ENCODE results near the gene PRR15L.

The PRR15L gene

DNA sequence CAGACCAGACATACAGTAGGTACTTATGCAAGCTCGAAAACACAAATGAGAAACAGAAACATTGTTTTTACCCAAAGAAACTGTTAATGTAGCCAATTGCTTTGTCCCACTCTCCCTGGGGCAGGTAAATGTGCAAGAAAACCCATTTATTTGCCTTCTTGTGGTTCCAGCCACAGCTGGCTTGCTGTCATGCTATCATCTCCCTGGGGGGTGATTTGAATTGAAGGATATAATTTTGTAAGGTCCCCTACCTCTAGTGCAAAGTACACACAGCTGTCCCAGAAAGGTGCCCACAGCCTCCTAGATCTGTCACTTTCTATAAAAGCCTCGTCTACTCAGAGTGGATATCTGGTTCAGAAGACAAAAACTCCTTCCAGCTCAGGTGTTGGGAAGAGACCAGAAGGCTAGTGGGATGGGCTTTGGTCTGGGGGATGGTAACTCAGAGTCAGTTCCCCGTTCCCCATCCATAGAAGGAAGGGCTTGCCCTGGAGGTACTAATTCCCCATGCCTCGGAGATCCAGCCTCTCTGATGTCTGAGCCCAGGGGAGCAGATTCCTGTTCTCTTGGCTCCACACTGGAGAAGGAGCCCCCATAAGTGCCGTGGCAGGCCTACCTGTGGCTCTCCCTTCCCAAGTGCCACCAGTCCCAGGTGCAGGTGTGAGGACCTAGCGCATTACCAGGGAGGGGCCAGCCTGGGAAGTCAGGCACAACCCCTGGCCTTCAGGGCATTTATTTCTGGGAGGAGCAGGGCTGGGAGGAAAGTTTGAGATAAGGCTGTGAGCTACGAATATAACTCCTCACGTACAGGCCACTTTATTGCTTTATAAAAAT, 2.4 kb upstream of the PRR15L start:
- DNase-seq (ENCODE audit: low spot score), result no peak

DNA sequence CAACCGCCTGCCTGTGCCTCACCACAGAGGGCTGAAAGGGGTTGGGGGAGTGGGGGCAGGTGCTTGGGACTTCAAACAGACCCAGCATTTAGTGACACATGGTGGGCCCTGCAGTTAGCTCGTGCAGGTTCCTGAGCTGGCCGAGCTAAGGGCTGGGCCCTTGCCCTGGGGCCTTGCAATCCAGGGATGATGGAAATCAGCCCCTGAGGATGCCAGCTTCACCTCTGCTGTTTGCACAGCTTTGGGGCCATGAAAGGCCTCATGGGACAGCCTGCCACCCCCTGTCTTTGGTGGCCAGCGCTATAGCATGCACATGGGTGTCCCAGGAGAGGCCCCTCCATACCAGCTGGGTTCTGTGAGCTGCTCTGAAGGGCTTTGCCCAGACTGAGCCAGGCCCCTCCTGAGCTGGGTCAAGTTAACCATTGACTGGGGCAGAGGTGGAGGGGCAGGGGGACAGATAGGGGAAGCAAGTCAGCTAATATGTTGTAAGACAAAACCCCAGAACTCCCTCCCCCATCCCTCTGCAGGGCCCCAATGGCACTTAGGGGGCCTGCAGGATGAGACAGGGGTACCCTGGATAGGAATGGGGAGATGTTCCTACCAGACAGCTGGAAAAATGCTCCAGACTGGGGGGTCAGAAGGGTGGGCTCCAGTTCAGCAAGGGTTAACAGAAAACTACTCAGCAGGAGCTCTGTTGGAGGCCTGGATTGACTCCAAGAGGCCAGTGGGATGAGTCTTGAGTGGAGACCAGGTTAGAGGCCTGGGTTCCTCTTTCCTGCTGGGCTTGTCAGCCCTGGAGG, 692 bp downstream of the PRR15L start:
- DNase-seq (ENCODE audit: low spot score), result no peak

DNA sequence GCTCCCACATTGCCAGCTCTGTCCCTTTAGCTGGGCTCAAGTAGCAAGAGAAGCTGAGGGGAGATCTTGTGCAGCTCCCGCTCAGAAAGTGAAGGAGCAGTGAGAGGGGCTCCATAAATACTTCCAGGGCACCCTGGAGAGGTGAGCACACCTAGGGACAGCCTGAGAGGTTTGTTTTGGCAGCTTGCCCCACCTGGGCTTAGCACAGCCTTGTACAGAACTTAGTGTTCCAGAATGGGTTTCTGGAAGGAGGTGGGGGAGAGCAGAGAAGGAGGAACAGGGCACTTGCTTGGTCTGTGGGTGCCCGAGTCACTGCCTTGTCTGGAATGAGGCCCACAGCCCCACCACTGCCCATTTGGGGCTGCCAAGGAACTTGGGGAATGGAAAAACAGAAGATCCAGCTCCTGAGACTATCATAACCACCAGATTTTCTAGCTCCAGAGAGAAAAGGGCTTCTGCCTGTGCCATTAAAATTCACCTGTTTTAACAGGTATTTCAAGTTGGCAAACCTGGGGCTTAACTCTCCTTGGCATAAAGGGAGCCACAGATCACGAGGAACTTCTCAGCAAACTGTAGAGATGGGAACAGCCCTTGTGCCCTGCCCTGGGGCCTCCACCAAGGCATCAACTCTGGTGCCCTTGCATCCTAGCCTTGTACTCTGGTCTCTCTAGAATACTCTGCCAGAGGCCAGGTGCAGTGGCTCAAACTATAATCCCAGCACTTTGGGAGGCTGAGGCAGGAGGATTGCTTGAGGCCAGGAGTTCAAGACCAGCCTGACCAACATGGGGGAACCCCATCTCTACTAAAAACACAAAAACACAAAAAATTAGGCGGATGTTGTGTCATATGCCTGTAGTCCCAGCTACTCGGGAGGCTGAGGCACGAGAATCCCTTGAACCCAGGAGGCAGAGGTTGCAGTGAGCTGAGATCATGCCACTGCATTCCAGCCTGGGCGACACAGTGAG, 1.9 kb downstream of the PRR15L start:
- DNase-seq (ENCODE audit: low spot score), result no peak

DNA sequence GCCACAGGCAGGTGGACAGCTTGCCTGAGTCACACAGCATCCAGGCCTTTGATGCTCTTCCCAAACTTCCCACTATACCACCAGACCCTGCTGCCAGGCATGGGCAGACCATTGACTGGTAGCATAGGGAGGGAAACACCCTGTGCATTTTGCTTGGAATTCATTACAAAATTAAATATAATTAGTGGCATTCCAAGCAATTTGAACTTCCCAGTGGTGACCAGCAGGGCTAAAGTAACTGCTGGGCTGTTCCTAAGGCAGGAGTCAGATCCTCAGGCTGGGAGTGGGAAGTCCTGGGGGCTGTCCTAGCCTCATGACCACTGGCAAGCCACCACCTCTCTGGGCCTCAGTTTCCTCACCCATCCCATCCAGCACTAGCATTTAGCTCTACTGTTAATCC, 3.8 kb downstream of the PRR15L start:
- no peak for DNase-seq (ENCODE audit: low spot score)

DNA sequence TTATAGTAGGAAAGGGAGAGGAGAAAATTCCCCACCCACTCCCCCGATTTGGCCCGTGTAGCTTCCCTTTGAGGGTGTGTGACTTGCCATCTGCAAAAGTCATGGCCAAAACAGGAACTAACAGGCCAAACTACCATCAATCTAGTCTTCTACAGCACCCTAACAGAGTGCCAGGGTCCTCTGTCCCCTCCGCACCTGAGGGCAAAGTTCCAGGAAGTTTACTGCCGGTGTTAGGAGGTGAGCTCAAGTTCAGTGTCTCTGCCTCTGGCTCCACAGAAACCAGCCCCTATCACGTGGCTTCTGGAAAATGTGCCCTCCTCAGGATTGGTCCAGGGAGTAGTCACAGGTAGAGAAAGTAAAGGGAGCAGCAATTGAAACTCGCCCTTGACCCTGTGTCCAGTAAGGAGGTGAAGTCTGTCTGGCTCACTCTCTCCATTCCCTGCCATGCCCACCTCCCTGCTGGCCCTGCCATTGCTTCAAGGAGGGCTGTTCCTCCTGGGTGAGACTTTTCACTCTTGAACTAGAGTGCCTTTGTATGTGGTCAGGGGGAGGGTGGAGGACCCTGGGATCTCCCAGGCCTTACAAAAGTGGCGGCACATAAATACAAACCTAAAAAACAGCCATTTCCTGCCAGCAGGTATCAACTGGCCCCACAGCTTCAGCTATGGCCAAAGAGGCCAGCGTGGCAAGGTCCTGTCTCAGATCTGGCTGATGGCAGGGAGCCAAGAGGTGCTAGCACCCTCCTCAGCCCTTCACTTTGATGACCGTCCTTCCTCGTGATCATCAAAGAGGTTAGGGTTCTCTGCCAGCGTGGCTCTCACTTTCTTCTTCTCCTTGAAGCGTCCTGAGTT, 5.3 kb downstream of the PRR15L start:
- no peak for DNase-seq (ENCODE audit: low spot score)

DNA sequence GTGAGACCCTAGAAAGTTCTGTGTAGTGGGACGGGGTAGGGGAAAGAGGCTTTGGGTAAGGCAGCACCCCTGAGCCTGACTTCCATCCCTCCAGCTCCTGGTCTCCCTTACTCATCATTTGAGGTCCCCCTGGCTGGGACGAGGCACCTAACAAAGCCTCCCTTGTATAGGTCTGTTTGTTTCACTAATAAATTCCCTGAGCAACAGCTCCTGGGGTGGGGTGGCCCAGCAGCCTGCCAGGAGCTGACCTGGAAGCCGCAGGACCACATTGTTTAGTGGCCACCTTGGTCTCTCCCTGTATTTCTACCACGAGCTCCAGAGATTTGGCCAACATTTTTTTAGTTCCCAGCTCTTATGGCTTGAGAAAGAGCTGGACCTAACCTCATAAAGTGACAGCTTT, 7.2 kb downstream of the PRR15L start:
- no peak for DNase-seq (ENCODE audit: low spot score)

DNA sequence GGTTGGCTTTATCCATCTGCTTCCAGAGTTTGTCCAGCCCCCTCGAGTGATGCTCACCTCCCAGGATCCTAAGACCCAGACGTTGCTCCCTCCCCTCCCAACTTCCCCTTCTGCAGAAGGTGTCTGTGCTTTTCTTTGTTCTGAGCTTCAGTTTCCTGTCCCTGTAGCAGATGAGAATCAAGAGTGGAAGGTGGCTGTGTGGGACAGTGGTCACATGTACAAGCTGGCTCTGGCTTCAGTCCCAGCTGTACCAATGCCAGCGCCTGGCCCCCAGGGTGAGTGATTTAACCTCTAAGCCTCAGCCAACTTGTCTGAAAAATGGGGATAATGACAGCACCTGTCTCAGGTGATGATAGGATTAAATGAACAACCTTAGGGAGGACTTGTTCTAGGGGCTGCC, 7.7 kb downstream of the PRR15L start:
- DNase-seq (ENCODE audit: low spot score), result no peak

DNA sequence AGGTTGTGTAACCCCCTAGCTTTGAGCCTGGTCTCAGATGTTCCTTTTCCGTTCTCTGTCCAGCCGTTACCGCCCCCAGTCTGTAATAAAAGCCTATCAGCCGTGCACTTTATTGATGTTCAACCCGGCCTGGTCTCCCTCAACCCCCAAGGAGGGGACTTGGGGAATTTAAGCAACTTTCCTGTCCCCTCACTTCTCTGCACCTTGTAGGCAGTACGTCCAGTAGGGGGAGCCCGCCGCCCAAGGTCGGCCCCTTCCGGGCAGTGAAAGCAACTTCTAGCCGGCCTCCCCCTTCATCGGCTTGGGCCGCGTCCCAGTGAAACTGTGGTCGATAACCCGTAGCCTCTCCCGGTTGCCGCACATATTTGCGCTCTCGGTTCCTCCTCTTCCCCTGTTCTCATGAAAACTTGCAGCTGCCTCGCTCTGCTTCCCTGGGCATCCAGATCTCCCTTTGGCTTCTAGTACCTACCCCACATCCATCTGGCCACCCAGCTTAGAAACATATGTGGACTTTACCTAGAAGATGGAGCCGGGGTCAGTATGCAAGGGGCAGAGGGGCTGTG, 8.4 kb downstream of the PRR15L start:
- DNase-seq (ENCODE audit: low spot score), result peak; percentile 82

DNA sequence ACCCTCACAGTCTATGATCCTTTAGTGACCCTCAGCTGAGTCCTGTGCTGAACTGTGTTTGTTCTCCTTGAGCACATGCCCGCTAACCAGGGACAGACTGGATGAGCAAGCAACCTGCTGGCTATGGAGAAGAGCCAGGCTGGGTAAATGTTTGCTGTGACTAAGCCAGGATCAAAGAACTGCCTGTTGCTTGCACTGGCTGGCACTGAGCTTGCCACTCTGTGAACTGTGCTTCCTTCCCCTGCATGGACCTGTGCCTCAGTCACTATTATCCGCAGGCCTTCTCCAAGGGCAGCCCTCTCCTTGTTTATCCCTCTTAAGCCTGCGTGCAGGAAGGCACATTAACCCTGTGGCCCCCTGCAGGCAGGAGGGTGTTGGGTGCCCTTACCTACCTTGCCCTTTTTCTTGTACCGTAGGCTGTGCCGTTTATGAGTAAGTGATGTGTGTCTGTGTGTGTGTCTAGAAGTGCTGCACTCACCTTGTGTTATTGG, 8.9 kb downstream of the PRR15L start:
- DNase-seq (ENCODE audit: low spot score), result no peak

DNA sequence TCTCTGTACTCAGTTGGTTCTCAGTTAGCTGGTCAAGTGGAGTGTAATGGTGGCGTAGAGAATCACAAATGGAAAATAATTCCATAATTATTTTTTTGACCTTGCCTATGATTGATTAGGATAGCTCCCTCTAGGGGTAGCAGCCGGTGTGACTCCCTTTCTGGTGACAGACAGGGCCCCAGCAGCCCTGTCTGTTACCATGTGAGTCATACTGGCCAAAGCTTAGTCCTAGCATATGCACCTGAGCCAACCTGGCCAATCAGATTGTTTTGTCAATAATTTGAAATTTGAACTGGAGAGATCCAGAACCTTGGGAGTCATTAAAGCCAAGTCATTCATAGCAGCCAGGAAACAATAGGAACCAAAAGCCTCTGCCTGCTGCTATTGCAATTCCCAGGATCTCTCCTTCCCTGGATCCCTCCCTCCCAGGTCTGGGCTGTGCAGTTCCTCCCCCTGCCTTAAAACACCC, 10.7 kb downstream of the PRR15L start:
- DNase-seq (ENCODE audit: low spot score), result peak; percentile 84

DNA sequence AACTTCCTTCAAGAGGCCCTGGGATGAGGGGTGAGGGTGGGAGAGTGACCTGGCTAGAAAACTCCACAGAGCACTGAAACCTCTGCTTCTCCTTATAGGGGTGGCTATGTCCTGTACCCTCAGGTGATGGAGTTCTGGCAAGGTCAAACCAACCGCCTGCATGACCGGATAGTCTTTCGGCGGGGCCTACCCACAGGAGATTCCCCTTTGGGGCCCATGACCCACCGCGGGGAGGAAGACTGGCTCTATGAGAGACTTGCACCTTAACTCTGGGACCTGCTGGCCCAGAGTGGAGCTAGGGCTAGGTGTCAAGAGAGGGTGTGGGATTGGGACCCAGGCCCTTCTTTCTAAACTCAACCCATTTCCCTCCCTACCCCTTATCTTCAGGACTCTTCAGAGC, 11.2 kb downstream of the PRR15L start:
- DNase-seq (ENCODE audit: low spot score), result no peak

DNA sequence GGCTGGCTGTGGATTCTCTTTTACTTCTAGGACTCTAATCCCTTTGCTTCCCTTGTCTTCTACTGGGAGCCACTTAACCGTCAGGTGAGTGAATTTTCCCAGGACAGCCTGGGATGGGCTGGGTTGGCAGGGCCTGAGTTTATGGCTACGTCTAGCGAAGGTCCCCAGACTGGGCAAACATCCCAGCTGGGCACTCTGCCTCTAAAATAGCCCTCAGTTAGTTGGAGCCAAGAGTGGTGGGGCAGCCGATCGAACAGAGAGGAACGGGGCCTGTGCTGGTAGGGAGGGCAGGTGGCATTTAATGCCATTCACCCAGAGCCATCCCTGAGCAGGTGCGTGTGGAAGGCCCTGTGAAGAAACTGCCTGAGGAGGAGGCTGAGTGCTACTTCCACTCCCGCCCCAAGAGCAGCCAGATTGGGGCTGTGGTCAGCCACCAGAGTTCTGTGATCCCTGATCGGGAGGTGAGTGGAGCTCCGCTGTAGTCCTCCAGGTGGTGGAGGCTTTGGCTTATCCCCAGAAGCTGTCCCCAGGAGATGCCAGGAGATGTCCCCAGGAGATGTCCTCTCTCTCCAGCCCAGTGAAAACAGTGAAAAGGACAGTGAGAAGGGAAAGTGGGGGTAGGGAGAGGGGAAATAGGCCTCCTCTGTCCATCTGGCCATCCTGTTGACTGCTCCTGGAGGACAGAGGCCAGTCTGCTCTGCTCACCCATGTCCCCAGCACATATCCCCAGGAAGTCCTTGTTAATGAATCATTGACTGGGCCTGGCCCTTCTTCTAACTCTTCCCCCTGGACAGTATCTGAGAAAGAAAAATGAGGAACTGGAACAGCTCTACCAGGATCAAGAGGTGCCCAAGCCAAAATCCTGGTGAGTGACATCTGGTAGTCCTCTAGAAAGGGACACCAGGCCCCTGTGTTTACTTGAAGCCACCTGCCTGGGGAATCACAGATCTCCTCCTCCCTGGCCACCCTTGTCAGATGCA, 11.9 kb downstream of the PRR15L start:
- DNase-seq (ENCODE audit: low spot score), result no peak

DNA sequence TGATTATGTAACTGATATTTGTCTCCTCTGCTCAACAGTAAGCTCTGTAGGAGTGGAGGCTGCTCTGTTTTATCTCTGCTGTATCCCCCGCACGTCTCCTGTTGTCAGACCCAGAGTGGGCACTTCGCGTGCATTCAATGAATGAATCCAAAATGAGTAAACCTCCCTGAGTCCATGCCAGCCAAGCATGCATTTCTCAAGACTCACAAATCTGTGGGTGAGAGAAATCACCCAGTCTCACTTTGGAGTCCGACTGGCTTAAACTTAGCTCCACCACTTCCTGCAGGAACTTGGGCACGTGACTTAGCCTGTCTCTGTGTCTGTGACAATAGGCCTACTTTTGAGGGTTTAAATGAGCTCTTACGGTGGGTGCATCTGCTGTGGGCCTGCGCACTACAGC, 12.6 kb downstream of the PRR15L start:
- DNase-seq (ENCODE audit: low spot score), result no peak

DNA sequence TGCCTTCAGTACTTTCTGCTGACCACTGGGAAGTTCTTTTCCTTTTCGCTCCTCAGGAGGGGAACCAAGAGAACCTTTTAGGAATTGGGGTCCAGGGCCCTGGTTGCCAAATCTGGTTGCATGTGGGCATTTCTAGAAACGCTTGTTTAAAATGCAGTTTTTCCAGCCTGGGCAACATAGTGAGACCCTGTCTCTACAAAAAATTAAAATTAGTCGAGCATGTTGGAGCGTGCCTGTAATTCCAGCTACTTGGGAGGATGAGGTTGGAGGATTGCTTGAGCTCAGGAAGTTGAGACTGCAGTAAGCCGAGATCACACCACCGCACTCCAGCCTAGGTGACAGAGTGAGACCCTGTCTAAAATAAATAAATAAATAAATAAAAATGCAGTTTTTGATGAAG, 15.1 kb downstream of the PRR15L start:
- DNase-seq (ENCODE audit: low spot score), result no peak

DNA sequence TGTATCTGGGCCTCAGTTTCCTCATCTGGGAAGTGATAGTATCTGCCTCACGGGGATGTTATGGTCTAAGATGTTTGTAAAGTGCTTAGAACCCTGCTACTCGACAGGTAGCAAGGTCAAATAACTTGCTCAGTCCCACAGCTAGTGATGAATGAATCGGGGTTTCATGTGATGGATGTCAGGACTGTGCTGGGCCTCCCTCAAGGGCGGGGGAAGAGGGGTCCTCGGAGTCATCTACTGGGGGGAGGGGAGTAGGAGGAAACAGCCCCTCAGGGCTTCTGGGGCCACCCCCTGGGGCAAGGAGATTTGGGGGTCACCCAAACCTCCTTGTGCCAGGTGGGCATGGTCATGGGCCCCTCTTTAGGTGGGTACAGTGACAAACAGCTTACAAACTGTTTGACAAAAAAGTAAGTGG, 15.6 kb downstream of the PRR15L start:
- DNase-seq (ENCODE audit: low spot score), result peak; percentile 43

DNA sequence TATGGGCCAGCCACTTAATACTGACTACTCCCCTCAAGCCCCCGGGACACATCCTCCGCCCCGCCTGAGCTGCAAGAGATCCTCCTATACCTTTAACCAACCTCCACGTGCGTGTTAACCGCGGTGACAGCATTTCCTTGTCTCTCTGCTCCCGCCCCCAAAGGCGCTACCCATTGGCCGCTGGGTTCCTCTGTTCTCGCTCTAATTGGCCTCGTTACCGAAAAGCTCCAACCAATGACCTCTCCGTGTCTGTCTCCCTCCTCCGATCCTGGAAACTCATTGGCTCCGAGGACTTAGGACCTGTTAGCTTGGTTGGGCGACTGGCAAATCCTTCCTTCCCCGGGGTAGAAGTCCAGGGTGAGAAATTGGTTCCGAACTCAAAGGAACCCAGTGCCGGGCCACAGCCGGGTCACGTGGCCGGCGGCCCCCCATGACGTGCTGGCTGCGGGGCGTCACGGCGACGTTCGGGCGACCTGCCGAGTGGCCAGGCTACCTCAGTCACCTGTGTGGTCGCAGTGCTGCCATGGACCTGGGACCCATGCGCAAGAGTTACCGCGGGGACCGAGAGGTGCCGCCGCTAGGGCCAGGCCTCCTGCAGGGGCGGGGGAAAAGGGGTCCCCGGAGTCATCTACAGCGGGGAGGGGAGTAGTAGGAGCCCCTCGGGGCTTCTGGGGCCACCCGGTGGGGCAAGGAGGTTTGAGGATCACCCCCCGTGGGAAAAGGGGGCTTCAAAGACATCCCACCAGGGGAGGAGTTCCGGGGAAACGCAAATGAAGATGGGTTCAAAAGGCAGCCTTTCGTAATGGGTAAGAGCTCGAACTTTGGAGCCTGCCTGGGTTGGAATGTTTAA, 16.2 kb downstream of the PRR15L start, which contains the start of gene PNPO:
PNPO (plus strand) TSS at position 326 of the 850 bp plus-strand sequence; CDS start at position 431, 105 bp downstream.
- peak; percentile 99 for DNase-seq (ENCODE audit: low spot score)

DNA sequence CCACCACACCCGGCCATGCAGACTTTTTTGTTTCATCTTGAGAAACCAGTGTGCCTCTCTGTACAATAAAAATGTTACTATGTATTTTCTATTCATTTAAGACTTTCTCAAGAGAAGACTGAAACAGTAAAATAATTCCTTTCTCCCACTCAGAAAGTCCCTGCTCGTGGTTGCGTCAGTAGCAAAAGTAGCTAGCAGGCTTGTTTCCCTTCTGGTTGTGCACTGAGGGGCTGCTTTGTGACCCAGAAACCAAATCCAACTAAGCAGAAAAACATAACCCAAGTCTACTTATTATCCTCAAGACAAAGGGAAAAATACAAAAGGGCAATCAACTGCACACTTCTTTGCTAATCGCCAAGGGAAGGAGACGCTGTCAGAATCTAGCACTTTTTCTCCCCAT, 19.7 kb downstream of the PRR15L start:
- no peak for DNase-seq (ENCODE audit: low spot score)

DNA sequence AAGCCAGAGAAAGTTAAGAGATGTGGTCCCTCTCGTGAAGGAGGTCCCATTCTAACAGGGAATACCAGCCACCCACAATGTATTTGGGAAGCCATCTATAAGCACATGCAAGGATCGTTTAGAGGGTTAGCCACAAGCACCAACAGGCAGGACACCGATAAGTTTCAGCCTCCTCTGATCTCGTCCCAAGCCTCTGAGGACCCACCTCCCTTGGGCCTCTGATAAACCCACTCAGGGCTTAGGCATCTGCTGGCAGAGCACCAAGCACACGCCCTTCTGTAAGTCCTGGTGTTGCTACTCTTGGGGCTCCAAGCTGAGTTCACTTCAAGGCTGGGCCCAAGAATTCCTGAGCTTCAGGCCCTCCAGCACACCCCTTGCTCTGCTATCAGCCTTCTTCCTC, 21.7 kb downstream of the PRR15L start:
- no peak for DNase-seq (ENCODE audit: low spot score)
